ENCODE results near the gene TMEM131.
"Not testable (repeated sequence)": the region's sequence is repeated elsewhere in the genome, so short reads cannot be mapped to it uniquely, and the experiment has no call there.

The TMEM131 gene

DNA sequence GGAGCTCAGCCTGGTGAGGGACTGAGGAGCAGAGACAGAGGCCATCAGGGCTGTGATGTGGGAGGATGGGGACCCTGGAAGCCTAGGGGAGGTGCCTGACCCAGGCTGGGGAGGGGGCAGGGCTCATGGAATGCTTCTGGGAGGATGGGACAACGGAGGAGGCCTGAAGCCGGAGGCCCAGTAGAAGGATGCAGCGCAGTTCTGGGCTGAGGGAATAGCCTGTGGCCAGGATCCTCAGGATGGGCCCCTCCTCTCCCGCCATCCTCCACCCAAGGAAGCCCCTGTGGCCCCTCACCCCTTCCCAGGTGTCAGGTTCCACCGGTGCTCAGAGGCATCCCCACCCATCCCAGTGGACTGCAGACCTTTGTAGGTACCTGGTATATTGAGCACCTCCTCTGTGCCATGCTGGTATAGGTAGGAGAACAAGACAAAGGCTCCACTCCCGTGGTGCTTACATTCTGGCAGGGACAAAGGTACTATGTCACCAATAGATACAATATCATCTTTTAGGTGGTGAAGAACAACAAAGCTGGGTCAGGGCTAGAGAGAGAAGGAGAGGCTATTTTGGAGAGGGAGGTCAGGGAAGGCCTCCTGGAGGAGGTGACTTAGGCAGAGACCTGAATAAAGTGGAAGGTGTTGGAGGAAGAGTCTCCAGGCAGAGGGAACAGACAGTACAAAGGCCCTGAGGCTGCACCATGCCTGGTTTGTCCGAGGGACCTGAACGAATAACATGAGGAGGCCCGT is 279.6 kb downstream of the TMEM131 start:
- no peak for DNase-seq
- no peak overlapping the region for H3K27ac ChIP-seq
- TF ChIP-seq, protein P1, sequence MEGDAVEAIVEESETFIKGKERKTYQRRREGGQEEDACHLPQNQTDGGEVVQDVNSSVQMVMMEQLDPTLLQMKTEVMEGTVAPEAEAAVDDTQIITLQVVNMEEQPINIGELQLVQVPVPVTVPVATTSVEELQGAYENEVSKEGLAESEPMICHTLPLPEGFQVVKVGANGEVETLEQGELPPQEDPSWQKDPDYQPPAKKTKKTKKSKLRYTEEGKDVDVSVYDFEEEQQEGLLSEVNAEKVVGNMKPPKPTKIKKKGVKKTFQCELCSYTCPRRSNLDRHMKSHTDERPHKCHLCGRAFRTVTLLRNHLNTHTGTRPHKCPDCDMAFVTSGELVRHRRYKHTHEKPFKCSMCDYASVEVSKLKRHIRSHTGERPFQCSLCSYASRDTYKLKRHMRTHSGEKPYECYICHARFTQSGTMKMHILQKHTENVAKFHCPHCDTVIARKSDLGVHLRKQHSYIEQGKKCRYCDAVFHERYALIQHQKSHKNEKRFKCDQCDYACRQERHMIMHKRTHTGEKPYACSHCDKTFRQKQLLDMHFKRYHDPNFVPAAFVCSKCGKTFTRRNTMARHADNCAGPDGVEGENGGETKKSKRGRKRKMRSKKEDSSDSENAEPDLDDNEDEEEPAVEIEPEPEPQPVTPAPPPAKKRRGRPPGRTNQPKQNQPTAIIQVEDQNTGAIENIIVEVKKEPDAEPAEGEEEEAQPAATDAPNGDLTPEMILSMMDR (IDR thresholded peaks at IDR 0.05; ENCODE audit: low read depth, low read length) = no peak
- no peaks in the 10 kb centered on the region for H3K36me3 ChIP-seq
- no peaks in the 10 kb centered on the region for H3K9me3 ChIP-seq (ENCODE audit: severe bottlenecking)
- no peak overlapping the region for H3K4me3 ChIP-seq (ENCODE audit: low read depth, low read length)
- no peaks in the 10 kb centered on the region for H3K27me3 ChIP-seq (ENCODE audit: insufficient read depth, low read depth, severe bottlenecking)

DNA sequence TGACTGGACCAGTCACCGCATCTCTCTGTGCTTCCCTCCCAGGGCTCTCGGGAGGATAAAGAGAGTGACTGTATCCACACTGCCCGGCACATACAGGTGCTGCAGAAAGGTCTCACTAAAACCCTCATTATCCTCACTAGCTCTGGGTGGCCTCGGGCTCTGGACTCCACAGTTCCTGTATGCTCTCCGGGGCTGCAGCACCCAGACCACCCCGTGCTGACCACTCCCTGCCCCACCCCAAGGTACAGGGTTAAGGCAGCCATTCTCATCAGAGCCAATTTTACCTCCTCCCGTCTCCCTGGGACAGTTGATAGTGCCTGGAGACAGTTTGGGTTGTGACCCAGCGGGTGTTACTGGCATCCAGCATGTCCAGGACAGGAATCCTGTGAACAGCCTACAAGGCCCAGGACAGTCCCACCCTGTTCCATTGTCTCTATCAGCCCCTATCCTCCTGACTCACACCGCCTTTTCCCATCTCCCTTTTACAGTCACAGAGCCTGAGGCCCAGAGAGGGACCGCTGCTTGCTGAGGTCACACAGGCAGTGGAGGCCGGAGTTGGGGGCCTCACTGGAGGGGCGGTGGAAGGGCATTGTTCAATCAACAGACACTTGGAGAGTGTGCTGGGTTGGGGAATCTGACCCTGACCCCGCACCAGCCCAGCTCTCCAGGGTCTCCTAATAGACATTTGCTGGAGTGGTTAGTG is 280.6 kb downstream of the TMEM131 start:
- Histone ChIP-seq H3K36me3 (no peaks in the 10 kb centered on the region), H3K27me3 (ENCODE audit: insufficient read depth, low read depth, severe bottlenecking) (no peaks in the 10 kb centered on the region), H3K4me3 (ENCODE audit: low read depth, low read length) (no peak overlapping the region), H3K9me3 (ENCODE audit: severe bottlenecking) (no peaks in the 10 kb centered on the region), H3K27ac (no peak overlapping the region)
- TF ChIP-seq, protein P1 (IDR thresholded peaks at IDR 0.05; ENCODE audit: low read depth, low read length) = no peak
- DNase-seq = no peak

DNA sequence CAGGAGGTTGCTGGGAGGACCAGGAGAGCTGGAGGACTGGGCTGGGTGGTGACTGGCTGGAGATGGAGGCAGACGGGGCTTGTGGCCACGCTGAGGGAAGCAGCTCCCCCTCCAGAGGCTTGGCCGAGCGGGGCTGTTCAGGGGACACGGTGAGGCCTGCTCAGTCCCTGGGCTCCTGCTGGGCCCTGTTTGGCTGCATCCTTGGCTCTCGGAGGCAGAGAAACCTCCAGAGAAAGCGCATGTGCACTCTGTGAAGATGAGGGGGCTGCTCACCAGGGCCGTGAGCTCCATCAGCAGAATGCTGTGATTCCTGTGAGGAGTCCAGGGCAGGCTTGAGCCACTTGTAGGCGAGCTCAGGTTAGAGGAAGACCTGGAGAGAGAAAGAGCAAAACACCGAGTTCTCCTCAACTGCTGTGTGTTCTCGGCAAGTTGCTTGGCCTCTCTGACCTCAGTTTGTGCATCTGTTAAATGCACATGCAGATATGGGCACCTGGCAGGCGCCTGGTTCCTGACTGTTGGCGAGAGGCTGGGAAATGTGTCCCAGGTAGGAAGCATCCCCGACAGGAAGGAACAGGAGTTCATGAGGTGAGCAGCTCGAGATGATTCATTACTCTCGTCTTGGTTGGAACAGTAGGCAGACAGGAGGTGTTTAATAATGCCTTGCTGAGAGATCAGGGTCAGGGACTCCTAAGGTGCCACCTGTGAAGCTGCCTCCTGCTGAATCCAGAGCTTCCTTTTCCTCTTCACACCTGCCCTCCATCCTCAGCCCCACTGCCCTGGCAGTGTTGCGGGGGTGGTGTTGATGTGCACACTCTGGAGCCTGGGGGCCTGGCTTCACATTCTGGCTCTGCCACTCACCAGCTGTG is 281.4 kb downstream of the TMEM131 start:
- TF ChIP-seq, protein P1 (IDR thresholded peaks at IDR 0.05; ENCODE audit: low read depth, low read length) = no peak
- peak; percentile 1 for DNase-seq
- no peaks in the 10 kb centered on the region for H3K9me3 ChIP-seq (ENCODE audit: severe bottlenecking)
- no peak overlapping the region for H3K4me3 ChIP-seq (ENCODE audit: low read depth, low read length)
- no peaks in the 10 kb centered on the region for H3K36me3 ChIP-seq
- no peak overlapping the region for H3K27ac ChIP-seq
- no peaks in the 10 kb centered on the region for H3K27me3 ChIP-seq (ENCODE audit: insufficient read depth, low read depth, severe bottlenecking)

DNA sequence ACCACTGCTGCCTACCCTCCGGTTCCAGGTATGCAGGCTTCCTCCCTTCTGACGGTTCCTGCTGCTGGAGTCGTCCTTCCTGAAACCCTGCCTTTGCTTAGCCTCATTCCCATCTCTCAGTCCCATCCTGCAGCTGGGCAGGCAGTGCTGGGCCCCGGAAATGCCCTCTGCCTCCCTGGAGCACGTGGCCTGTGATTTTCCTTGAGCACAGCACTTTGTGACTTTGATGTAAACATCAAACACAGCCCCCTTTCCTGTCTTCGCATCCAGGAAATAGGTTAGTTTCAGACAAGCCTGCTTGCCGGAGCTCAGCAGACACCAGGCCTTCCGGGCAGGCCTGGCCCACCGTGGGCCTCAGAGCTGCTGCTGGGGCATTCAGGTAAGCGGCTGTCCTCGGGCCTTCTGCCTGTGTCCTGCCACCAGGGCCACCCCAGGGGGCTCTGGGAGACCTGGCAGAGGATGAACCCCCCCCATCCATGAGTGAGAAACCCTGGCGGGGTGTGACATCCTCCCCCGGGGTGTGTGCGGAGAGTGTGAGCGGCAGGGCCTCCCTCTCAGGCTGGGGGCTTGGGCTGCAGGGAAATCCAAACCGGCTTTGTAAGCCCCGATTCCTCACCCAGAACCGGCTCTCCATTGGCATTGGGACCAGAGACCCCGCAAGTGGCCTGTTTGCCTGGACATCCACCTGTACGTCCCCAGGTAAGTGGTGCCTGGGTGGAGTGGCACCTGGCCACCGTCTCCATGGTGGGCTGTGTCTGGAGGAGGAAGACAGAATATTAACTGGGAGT is 282.3 kb downstream of the TMEM131 start, which contains the start of gene ZAP70:
Gene ZAP70 (plus strand): TSS at position 281 of the 788 bp plus-strand sequence. CDS start 10,461 bp downstream, outside the sequence.
- H3K4me3 ChIP-seq (ENCODE audit: low read depth, low read length) = no peak within 1 kb of the TSS
- H3K36me3 ChIP-seq = no peaks in the 10 kb centered on the region
- H3K9me3 ChIP-seq (ENCODE audit: severe bottlenecking) = no peaks in the 10 kb centered on the region
- peak; percentile 5 for DNase-seq
- no peaks in the 10 kb centered on the region for H3K27me3 ChIP-seq (ENCODE audit: insufficient read depth, low read depth, severe bottlenecking)
- peak within 1 kb of the TSS; percentile 16; the same call in 1 of the 2 replicates for H3K27ac ChIP-seq
- TF ChIP-seq, protein P1 (IDR thresholded peaks at IDR 0.05; ENCODE audit: low read depth, low read length) = no peak

DNA sequence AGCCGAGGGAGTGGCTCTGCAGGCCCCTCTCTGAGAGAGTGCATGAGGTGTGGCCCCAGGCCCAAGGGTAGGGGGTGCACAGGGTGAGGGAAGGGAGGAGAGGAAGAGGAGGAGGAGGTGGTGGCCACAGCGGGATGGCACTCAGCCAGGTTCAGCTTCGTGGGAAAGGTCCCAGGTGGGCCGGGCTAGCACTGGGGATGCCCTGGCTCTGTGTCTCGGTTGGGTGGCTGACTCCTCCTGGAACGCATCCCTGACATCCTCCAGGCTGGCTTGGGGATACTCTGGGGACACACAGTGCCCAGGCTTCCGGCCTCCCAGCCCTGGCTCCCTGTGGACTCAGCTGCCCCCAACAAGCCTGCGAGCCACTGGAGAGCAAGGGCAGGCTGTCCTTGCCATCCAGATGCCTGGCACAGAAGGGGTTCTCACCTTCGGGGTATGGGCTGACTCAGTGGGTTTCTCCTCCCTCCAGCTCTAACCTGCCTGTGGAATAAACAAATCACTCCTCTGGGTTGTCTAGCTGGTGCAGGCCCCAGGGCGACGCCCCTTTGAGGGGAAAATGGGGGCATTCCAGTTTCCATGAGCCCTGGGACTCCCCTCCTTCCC is 283.0 kb downstream of the TMEM131 start:
- H3K27me3 ChIP-seq (ENCODE audit: insufficient read depth, low read depth, severe bottlenecking) = no peaks in the 10 kb centered on the region
- no peak for DNase-seq
- H3K36me3 ChIP-seq = no peaks in the 10 kb centered on the region
- H3K9me3 ChIP-seq (ENCODE audit: severe bottlenecking) = no peaks in the 10 kb centered on the region
- TF ChIP-seq, protein P1 (IDR thresholded peaks at IDR 0.05; ENCODE audit: low read depth, low read length) = no peak
- no peak overlapping the region for H3K27ac ChIP-seq
- H3K4me3 ChIP-seq (ENCODE audit: low read depth, low read length) = no peak overlapping the region

DNA sequence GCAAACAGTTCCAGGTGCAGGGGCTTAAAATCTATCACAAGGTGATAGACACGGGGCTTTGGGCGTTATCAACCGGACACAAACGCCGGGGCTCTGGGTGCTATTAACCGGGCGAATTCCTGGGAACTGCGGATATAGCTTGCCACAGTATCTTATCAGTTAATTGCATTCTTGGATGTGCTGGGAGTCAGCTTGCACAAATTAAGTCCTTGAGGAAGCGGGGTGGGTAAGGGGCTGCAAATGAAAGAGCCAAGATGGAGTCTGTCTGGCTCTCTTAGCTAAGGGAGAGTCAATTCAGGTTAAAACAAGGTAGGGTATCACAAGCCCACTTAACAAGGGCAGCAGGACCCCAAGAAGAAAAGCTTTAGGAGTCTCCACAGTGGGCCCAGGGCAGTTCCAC is 283.6 kb downstream of the TMEM131 start:
- DNase-seq; H3K27ac ChIP-seq; H3K9me3 ChIP-seq (ENCODE audit: severe bottlenecking); H3K36me3 ChIP-seq; H3K4me3 ChIP-seq (ENCODE audit: low read depth, low read length); H3K27me3 ChIP-seq (ENCODE audit: insufficient read depth, low read depth, severe bottlenecking): not testable (repeated sequence)
